Natural killer cell (primary cell): Measurements from ENCODE around the gene NPFFR2. TPM values are rescaled to one million over a fixed set of nuclear protein-coding genes. Genes with fewer than 3 reads are reported as not detected.
"Not testable (repeated sequence)": the region's sequence is repeated elsewhere in the genome, so short reads cannot be mapped to it uniquely, and the experiment has no call there.

Experiments
- ATAC-seq, 3 donors: fragments of 150-1000 bp in 2 of 3; fragments of 200-7000 bp in 1 of 3; cut with Tn5 transposase; 1 replicate in 1 of 3; 2 replicates in 2 of 3; pipeline ENCODE4 v1.10.0; 2021; ENCODE audit warnings: mild to moderate bottlenecking in 2 of 3, moderate library complexity in 2 of 3
- DNase-seq, 2 donors: peaks; one replicate each; pipeline versions ENCODE4 v3.0.0 to v3.0.0-alpha.2; 2013 to 2021; ENCODE audit warnings: mixed read lengths in 1 of 2
- H3K27ac ChIP-seq: one replicate; pipeline ENCODE4 v1.5.1; 2013; ENCODE audit warnings: mild to moderate bottlenecking, low read length
- H3K27me3 ChIP-seq: one replicate; pipeline ENCODE4 v1.6.1; 2013; ENCODE audit warnings: low read length; ENCODE audit not compliant: control insufficient read depth, insufficient read depth
- H3K36me3 ChIP-seq: one replicate; pipeline ENCODE4 v1.6.1; 2013; ENCODE audit warnings: low read length; ENCODE audit not compliant: control insufficient read depth, insufficient read depth
- H3K4me1 ChIP-seq: one replicate; pipeline ENCODE4 v1.6.1; 2013; ENCODE audit warnings: low read length; ENCODE audit not compliant: control insufficient read depth, insufficient read depth
- H3K4me3 ChIP-seq: one replicate; pipeline ENCODE4 v1.5.1; 2013; ENCODE audit warnings: low read length
- H3K9me3 ChIP-seq: one replicate; pipeline ENCODE4 v1.6.1; 2013; ENCODE audit warnings: low read length; ENCODE audit not compliant: control insufficient read depth, insufficient read depth
- H3K27ac Mint-ChIP-seq, 2 donors: one replicate each; pipeline ENCODE4 v1.8.0; 2022; ENCODE audit warnings: mild to moderate bottlenecking in 2 of 2, mixed read lengths in 2 of 2, moderate library complexity in 1 of 2
- H3K27me3 Mint-ChIP-seq, 2 donors: one replicate each; pipeline ENCODE4 v1.8.0; 2022; ENCODE audit warnings: low read depth in 2 of 2, mixed read lengths in 2 of 2
- H3K36me3 Mint-ChIP-seq: one replicate; pipeline ENCODE4 v1.8.0; 2022; ENCODE audit warnings: mixed read lengths
- H3K4me1 Mint-ChIP-seq, 2 donors: one replicate each; pipeline ENCODE4 v1.8.0; 2022; ENCODE audit warnings: mixed read lengths in 2 of 2
- H3K4me3 Mint-ChIP-seq: one replicate; pipeline ENCODE4 v1.8.0; 2022; ENCODE audit warnings: mild to moderate bottlenecking, moderate library complexity, mixed read lengths
- H3K9me3 Mint-ChIP-seq, 2 donors: one replicate each; pipeline ENCODE4 v1.8.0; 2022; ENCODE audit warnings: mixed read lengths in 2 of 2
- WGBS: methylation state at CpG from one replicate; pipeline ENCODE4 v1.1.7; 2013; ENCODE audit warnings: missing lambda C conversion rate; ENCODE audit not compliant: insufficient coverage; 5-methylcytosine and 5-hydroxymethylcytosine counted together
- intact Hi-C: fragments of 100-400 bp; cut with micrococcal nuclease; formaldehyde crosslinking; loops from one replicate; pipeline ENCODE4 v1.14.2; 2022
- total RNA-seq, 4 donors: library from RNA; stranded (reverse); fragments of 120-200 nt in 1 of 4; gene quantifications; one replicate each; pipeline versions ENCODE4 v1.2.3 to v1.2.4, GENCODE V29; 2013 to 2022
- TF ChIP-seq, protein P1 (sequence below): fragments of 200-600 bp; IDR thresholded peaks from one replicate; pipeline ENCODE4 v1.8.0; 2022; ENCODE audit warnings: antibody characterized with exemption

NPFFR2 gene
- total RNA-seq, 3 donors from 2014 or later (not counting 1 experiment from before 2014, with no cell fraction given): not detected

DNA sequence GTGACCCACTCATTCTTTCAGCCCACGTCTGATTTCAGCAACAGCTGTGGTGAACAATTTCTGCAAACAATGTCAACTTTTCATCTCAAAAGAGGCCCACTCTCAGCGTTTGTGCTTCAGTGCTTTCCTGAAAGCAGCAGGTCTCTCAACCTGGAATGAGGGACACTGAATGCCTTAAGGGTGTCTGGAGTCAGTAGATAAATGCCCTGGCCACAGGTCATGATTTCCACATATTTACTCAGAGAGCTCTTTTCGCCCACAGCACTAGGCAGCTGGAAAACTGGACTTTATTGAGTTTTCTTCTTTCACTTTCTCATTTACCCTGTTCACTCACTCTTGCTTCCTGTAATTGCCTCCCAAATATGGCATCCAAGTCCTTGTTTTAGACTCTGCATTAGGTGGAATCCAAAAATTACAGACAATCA lies 52.8 kb downstream of the NPFFR2 start:
- H3K4me3 Mint-ChIP-seq: no peak overlapping the region
- no peaks in the 10 kb centered on the region for H3K36me3 Mint-ChIP-seq
- H3K36me3 ChIP-seq: no peaks in the 10 kb centered on the region
- no peaks in the 10 kb centered on the region for H3K27me3 Mint-ChIP-seq
- H3K27me3 ChIP-seq: no peaks in the 10 kb centered on the region
- H3K4me1 ChIP-seq: no peaks in the 10 kb centered on the region
- H3K9me3 Mint-ChIP-seq: peaks cover 6 to 14% of the 10 kb centered on the region in 2 donors
- H3K9me3 ChIP-seq: no peaks in the 10 kb centered on the region
- DNase-seq: no peak
- WGBS: 37% methylated on average over 3 of the region's 3 CpGs
- TF ChIP-seq, protein P1, sequence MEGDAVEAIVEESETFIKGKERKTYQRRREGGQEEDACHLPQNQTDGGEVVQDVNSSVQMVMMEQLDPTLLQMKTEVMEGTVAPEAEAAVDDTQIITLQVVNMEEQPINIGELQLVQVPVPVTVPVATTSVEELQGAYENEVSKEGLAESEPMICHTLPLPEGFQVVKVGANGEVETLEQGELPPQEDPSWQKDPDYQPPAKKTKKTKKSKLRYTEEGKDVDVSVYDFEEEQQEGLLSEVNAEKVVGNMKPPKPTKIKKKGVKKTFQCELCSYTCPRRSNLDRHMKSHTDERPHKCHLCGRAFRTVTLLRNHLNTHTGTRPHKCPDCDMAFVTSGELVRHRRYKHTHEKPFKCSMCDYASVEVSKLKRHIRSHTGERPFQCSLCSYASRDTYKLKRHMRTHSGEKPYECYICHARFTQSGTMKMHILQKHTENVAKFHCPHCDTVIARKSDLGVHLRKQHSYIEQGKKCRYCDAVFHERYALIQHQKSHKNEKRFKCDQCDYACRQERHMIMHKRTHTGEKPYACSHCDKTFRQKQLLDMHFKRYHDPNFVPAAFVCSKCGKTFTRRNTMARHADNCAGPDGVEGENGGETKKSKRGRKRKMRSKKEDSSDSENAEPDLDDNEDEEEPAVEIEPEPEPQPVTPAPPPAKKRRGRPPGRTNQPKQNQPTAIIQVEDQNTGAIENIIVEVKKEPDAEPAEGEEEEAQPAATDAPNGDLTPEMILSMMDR: no peak
- intact Hi-C loops: no loop called here
- ATAC-seq: no peak
- H3K27ac ChIP-seq: no peak overlapping the region
- no peaks in the 10 kb centered on the region for H3K4me1 Mint-ChIP-seq
- no peak overlapping the region for H3K4me3 ChIP-seq
- no peak overlapping the region for H3K27ac Mint-ChIP-seq

DNA sequence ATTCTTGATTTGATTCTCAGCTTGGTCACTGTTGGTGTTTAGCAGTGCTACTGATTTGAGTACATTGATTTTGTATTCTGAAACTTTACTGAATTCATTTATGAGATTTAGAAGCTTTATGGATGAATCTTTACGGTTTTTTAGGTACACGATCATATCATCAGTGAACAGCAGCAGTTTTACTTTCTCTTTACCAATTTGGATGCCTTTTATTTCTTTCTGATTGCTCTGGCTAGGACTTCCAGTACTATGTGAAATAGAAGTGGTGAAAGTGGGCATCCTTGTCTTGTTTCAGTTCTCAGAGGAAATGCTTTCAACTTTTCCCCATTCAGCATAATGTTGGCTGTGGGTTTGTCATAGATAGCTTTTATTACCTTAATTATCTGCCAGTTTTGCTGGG lies 58.8 kb downstream of the NPFFR2 start:
- H3K9me3 ChIP-seq, H3K36me3 Mint-ChIP-seq, H3K27ac Mint-ChIP-seq, H3K4me1 Mint-ChIP-seq, intact Hi-C loops, DNase-seq, H3K4me3 ChIP-seq, H3K27ac ChIP-seq, H3K27me3 ChIP-seq, H3K27me3 Mint-ChIP-seq, H3K36me3 ChIP-seq, ATAC-seq, H3K4me1 ChIP-seq, H3K4me3 Mint-ChIP-seq: not testable (repeated sequence)
- 77% methylated on average over 2 of the region's 2 CpGs for WGBS
- H3K9me3 Mint-ChIP-seq: peaks cover 10 to 15% of the 10 kb centered on the region in 2 donors

GRCh38 chr4:72094059-72094797 lies 62.4 kb downstream of the NPFFR2 start:
- H3K36me3 Mint-ChIP-seq: no peaks in the 10 kb centered on the region
- Histone ChIP-seq H3K27me3 (no peaks in the 10 kb centered on the region), H3K36me3 (no peaks in the 10 kb centered on the region), H3K4me1 (no peaks in the 10 kb centered on the region), H3K27ac (no peak overlapping the region), H3K9me3 (peaks cover 3% of the 10 kb centered on the region), H3K4me3 (no peak overlapping the region)
- H3K4me1 Mint-ChIP-seq: no peaks in the 10 kb centered on the region
- DNase-seq: no peak
- peaks cover 8 to 12% of the 10 kb centered on the region in 2 donors for H3K9me3 Mint-ChIP-seq
- TF ChIP-seq, protein P1: no peak
- 89% methylated on average over 5 of the region's 5 CpGs for WGBS
- ATAC-seq: no peak
- no peaks in the 10 kb centered on the region for H3K27me3 Mint-ChIP-seq
- H3K4me3 Mint-ChIP-seq: no peak overlapping the region
- no peak overlapping the region for H3K27ac Mint-ChIP-seq
- intact Hi-C loops: no loop called here

GRCh38 chr4:72107456-72107855 lies 75.7 kb downstream of the NPFFR2 start:
- DNase-seq: no peak
- Histone ChIP-seq H3K36me3 (no peaks in the 10 kb centered on the region), H3K4me3 (no peak overlapping the region), H3K27ac (no peak overlapping the region), H3K9me3 (no peaks in the 10 kb centered on the region), H3K4me1 (no peaks in the 10 kb centered on the region), H3K27me3 (no peaks in the 10 kb centered on the region)
- H3K36me3 Mint-ChIP-seq: no peaks in the 10 kb centered on the region
- H3K9me3 Mint-ChIP-seq: peaks cover 7 to 8% of the 10 kb centered on the region in 2 donors
- ATAC-seq: no peak
- H3K27ac Mint-ChIP-seq: no peak overlapping the region
- intact Hi-C loops: no loop called here
- H3K4me1 Mint-ChIP-seq: no peaks in the 10 kb centered on the region
- TF ChIP-seq, protein P1: no peak
- no peak overlapping the region for H3K4me3 Mint-ChIP-seq
- H3K27me3 Mint-ChIP-seq: no peaks in the 10 kb centered on the region
